HG03135 (cell line): ENCODE measurements around the gene INTS11.

Experiments used
- ATAC-seq: cut with Tn5 transposase; IDR thresholded peaks from one replicate; pipeline ENCODE4 v1.9.1; 2021; ENCODE audit warnings: mild to moderate bottlenecking, moderate library complexity; ENCODE audit not compliant: unreplicated experiment

Gene INTS11

GRCh38 chr1:1287288-1288110, 37.0 kb downstream of the INTS11 start:
- no peak for ATAC-seq

- ATAC-seq = no peak
Measured at GRCh38 chr1:1286313-1287261, 37.9 kb downstream of the INTS11 start.

- no peak for ATAC-seq
Measured at GRCh38 chr1:1285611-1286311, 38.7 kb downstream of the INTS11 start.

DNA sequence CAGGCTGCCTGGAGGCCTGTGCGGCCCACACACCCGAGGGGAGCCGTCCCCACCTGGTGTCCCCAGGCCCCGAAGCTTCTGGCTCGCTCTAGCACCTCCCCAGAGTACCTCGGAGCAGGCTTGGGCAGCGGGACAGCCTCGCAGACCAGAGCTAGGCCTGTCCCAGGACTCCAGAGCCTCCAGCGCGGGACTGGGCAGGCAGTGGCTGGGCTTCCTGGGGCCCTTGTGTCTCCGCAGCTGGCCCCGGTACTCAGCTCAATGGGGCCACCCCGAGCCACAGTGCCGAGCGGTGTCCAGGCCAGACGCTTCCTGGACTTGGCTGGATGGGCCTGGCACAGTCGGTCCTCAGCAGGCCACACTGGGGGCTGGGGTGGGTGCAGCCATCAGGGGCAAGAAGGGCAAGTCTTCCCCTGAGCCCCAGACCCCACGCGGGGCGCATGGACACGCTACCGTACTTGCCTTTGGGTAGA, 39.3 kb downstream of the INTS11 start:
- ATAC-seq = no peak

GRCh38 chr1:1284221-1285101, 40.0 kb downstream of the INTS11 start:
- no peak for ATAC-seq

- no peak for ATAC-seq
Measured at GRCh38 chr1:1283821-1284220, 40.6 kb downstream of the INTS11 start.

- no peak for ATAC-seq
Measured at GRCh38 chr1:1282998-1283397, 41.5 kb downstream of the INTS11 start.

GRCh38 chr1:1281533-1282321, 42.7 kb downstream of the INTS11 start:
- no peak for ATAC-seq

- ATAC-seq = no peak
Measured at GRCh38 chr1:1280782-1281481, 43.5 kb downstream of the INTS11 start.

DNA sequence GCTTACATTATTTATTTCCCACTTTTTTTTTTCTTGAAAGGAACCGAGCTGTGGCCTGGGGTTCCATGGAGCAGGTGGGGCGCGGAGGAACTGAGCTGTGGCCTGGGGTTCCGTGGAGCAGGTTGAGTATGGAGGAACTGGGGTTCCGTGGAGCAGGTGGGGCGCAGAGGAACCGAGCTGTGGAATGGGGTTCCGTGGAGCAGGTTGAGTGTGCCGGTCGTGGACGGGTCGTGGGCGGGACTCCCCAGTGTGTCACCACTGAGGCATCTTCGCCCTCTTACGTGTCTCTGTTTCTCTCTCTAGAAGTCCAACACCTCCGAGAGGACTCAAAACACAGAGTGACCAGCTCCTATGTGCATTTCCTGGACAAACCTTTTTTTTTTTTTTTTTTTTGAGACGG, 45.4 kb downstream of the INTS11 start:
- ATAC-seq = no peak

DNA sequence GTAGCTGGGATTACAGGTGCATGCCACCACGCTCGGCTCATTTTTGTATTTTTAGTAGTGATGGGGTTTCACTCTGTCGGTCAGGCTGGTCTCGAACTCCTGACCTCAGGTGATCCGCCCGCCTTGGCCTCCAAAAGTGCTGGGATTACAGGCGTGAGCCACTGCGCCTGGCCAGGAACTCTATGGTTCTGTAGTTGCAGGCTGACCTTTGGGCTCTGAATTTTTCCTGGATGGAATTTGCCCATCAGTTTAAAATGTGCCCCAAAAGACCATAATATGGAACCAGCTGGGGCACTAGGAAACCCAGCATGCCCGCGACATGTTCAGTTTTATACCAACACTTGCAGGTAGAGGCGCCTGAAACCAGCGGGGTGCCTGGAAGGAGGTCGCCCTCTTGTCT, 45.8 kb downstream of the INTS11 start:
- no peak for ATAC-seq

GRCh38 chr1:1275836-1276235, 48.6 kb downstream of the INTS11 start:
- ATAC-seq = no peak

- no peak for ATAC-seq
Measured at GRCh38 chr1:1274931-1275431, 49.5 kb downstream of the INTS11 start.

- ATAC-seq = peak; percentile 30
Measured at GRCh38 chr1:1274299-1274930, 50.0 kb downstream of the INTS11 start.

DNA sequence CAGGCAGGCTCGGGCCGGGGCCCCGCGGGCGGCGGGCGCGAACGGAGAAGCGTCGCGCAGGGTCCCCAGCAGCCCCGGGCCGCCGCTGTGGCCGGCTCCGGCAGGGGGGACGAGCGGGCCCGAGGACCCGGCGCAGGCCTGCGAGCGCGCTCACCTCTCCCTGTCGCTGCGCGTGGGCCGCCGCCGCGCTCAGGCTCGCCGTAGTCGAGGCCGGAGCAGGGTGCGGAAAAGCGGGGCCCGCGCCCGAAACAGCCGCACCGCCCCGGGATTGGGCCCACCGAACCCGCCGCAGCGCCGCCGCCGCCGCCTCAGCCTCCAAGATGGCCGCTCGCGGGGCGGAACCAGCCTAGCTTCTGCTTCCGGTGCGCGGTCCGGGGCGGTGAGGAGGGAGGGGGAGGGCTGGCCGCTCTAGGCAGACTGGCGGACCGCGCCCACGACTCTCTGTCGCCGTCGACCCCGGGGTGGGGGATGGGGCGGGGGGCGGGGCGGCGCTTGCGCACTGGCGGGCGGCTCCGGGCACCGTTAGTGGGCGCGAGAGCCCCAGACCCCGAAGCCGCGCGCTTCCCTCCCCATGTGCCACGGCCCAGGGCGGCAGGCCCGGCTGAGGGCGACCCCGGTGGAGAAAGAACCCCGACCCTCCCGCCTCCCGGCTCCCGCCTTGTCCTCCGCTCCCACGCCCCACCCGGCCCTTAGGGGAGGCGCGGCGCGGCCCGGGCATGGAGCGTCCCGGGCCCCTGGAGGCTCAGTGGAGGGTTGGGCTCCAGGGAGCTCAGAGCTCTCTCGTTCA, 50.8 kb downstream of the INTS11 start, which contains the start of gene UBE2J2:
Gene UBE2J2, minus strand, starts transcription at position 343 of the 787 bp plus-strand sequence. CDS start 5,862 bp downstream, outside the sequence.
- peak; percentile 76 for ATAC-seq

- peak; percentile 13 for ATAC-seq
Measured at GRCh38 chr1:1273209-1273511, 51.3 kb downstream of the INTS11 start.
